Measurements from ENCODE around the gene GPR4.

GPR4 gene

DNA sequence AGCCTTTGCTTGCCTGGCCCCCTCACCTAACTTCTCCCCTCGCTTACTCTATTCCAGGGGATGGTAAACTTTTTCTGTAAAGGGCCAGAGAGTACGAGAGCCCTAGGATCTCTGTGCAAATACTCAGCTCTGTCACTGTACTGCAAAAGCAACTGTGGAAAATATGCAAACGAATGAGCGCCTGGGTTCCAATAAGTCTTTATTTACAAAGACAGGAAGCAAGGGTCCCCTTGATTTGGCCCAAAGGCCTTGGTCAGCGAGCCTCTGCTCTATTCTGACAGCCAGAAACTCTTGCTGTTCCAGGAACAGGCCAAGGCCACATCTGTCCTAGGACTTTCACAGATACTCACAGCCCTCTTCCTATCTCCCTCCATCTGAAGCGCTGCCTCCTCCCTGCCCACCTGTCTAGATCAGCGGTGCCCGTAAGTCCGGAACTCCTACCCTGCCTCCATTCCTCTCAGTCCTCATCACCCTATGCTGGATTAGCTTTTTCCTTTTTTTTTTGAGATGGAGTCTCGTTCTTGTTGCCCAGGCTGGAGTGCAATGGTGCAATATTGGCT, 54.7 kb downstream of the GPR4 start:
- DNase-seq = no peak

DNA sequence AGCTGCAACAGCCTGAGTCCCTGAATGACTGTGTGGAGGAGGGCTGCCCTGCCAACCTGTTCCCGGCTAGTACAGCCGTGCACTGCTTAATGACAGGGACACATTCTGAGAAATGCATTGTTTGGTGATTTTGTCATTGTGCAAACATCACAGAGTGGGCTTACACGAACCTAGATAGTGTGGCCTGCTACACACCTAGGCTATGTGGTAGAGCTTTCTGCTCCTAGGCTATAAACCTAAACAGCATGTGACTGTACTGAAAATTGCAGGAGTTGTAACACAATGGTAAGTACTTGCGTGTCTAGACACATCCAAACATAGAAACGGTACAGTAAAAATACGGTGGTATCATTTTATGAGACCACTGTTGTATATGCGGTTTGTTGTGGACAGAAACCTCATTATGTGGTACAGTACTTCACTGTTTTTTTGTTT, 59.8 kb downstream of the GPR4 start:
- DNase-seq = no peak

Measured in suppressor macrophage treated with lipopolysaccharide for 4 hours (primary cell).